GM12878 (cell line): Measurements from ENCODE around the gene SAXO1. TPM values are rescaled to one million over a fixed set of nuclear protein-coding genes. Genes with fewer than 3 reads are reported as not detected.

ENCODE experiments used
- ATAC-seq: fragments of 200-7000 bp; cut with Tn5 transposase; 3 replicates; pipeline ENCODE4 v1.9.1; 2020; ENCODE audit warnings: mild to moderate bottlenecking, moderate library complexity
- BruUV-seq: library from RNA; stranded (reverse); fragments of 400-500 nt; replicated peaks from 2 replicates; lab custom pipeline; 2021; lab: Mats Ljungman, UMichigan
- CTCF ChIA-PET: fragments of 300-600 bp; sonication (Branson Sonifier 250); formaldehyde crosslinking; extraction: SDS; loops from one replicate; lab custom pipeline; 2021; ENCODE audit warnings: inconsistent platforms; lab: Yijun Ruan, JAX
- POLR2A ChIA-PET: fragments of 350-600 bp; formaldehyde crosslinking; extraction: SDS; loops from one replicate; lab custom pipeline; 2021; ENCODE audit warnings: inconsistent platforms; lab: Charles Lee
- RAD21 ChIA-PET: fragments of 300-600 bp; sonication (Branson Sonifier 250); formaldehyde crosslinking; loops from one replicate; lab custom pipeline; 2023; ENCODE audit warnings: antibody characterized with exemption; ENCODE audit not compliant: unreplicated experiment; lab: Charles Lee
- SMC1A ChIA-PET: fragments of 300-600 bp; sonication (Branson Sonifier 250); formaldehyde crosslinking; loops from one replicate; lab custom pipeline; 2023; ENCODE audit not compliant: unreplicated experiment, uncharacterized antibody; lab: Charles Lee
- DNase-seq: peaks from one replicate; pipeline ENCODE4 v3.0.0-alpha.2; 2011; ENCODE audit warnings: low read depth, low spot score
- FAIRE-seq: peaks from 3 replicates; lab custom pipeline; 2011; peaks lifted over from hg19 to GRCh38; lab: Jason Lieb, UNC
- H2AFZ ChIP-seq: 2 replicates; pipeline ENCODE4 v1.6.0; 2011; ENCODE audit warnings: low read depth, low read length, control low read depth; ENCODE audit not compliant: control insufficient read depth
- H3K27ac ChIP-seq: 2 replicates; pipeline ENCODE4 v1.5.1; 2011; ENCODE audit warnings: control low read depth; ENCODE audit not compliant: control insufficient read depth, insufficient read depth
- H3K27me3 ChIP-seq, 2 experiments: replicated peaks in 1 of 2; 2 replicates each; pipeline versions ENCODE4 v1.6.0 to v1.6.1; 2011; ENCODE audit warnings: low read length in 1 of 2; ENCODE audit not compliant: control insufficient read depth in 2 of 2, insufficient read depth in 2 of 2
- H3K36me3 ChIP-seq, 2 experiments: 2 replicates each; pipeline ENCODE4 v1.5.1; 2011; ENCODE audit warnings: low read length in 1 of 2; ENCODE audit not compliant: control insufficient read depth in 2 of 2, insufficient read depth in 2 of 2
- H3K4me1 ChIP-seq: 2 replicates; pipeline ENCODE4 v1.6.1; 2011; ENCODE audit warnings: mild to moderate bottlenecking, low read length, moderate library complexity, mixed read lengths; ENCODE audit not compliant: control insufficient read depth, insufficient read depth
- H3K4me2 ChIP-seq: 2 replicates; pipeline ENCODE4 v1.6.0; 2011; ENCODE audit warnings: control low read depth; ENCODE audit not compliant: control insufficient read depth, insufficient read depth
- H3K4me3 ChIP-seq: fragments of 200-600 bp; sonication (generic); 2 replicates; pipeline ENCODE4 v1.5.1; 2016
- H3K79me2 ChIP-seq: 2 replicates; pipeline ENCODE4 v1.6.0; 2011; ENCODE audit warnings: low read length; ENCODE audit not compliant: control insufficient read depth, insufficient read depth
- H3K9ac ChIP-seq: 2 replicates; pipeline ENCODE4 v1.8.0; 2011; ENCODE audit warnings: low read length, control low read depth, mixed read lengths; ENCODE audit not compliant: control insufficient read depth, insufficient read depth
- H3K9me3 ChIP-seq: replicated peaks from 3 replicates; pipeline ENCODE4 v1.5.1; 2011; ENCODE audit warnings: mild to moderate bottlenecking, low read length; ENCODE audit not compliant: control insufficient read depth, insufficient read depth
- H4K20me1 ChIP-seq: 2 replicates; pipeline ENCODE4 v1.6.0; 2011; ENCODE audit not compliant: control insufficient read depth, insufficient read depth
- BACH1 ChIP-seq: fragments of 450-650 bp; IDR thresholded peaks from 2 replicates; pipeline ENCODE4 v1.6.1; 2017; ENCODE audit warnings: mild to moderate bottlenecking, borderline replicate concordance
- BHLHE40 ChIP-seq, 2 experiments: fragments of 450-650 bp in 1 of 2; IDR thresholded peaks; 2 replicates each; pipeline ENCODE4 v1.6.1; 2011 to 2017; ENCODE audit warnings: low read depth in 2 of 2, borderline replicate concordance in 1 of 2, improper control_type of control experiment in 1 of 2, low read length in 1 of 2, mild to moderate bottlenecking in 1 of 2
- CREM ChIP-seq: IDR thresholded peaks from 2 replicates; pipeline ENCODE4 v1.6.1; 2014; ENCODE audit warnings: antibody characterized with exemption, low read depth
- DPF2 ChIP-seq: fragments of 450-650 bp; IDR thresholded peaks from 2 replicates; pipeline ENCODE4 v1.6.1; 2017; ENCODE audit warnings: mild to moderate bottlenecking
- IKZF1 ChIP-seq: fragments of 450-650 bp; conservative IDR thresholded peaks from 2 replicates; pipeline ENCODE4 v1.6.1; 2017; ENCODE audit warnings: antibody characterized with exemption, mild to moderate bottlenecking
- JUNB ChIP-seq: IDR thresholded peaks from 2 replicates; pipeline ENCODE4 v1.6.1; 2016; ENCODE audit warnings: antibody characterized with exemption, mild to moderate bottlenecking
- NR2C1 ChIP-seq: fragments of 450-650 bp; IDR thresholded peaks from 2 replicates; pipeline ENCODE4 v1.6.1; 2017; ENCODE audit warnings: antibody characterized with exemption, mild to moderate bottlenecking, moderate library complexity
- NR2C2 ChIP-seq: IDR thresholded peaks from 2 replicates; pipeline ENCODE4 v1.6.1; 2011; ENCODE audit warnings: borderline replicate concordance, low read depth; ENCODE audit not compliant: control insufficient read depth, insufficient read length
- NR2F1 ChIP-seq: fragments of 450-650 bp; conservative IDR thresholded peaks from 2 replicates; pipeline ENCODE4 v1.6.1; 2017; ENCODE audit warnings: mild to moderate bottlenecking
- POLR2AphosphoS5 ChIP-seq: IDR thresholded peaks from 2 replicates; pipeline ENCODE4 v1.6.1; 2011; ENCODE audit warnings: mild to moderate bottlenecking, low read length, inconsistent platforms
- SREBF1 ChIP-seq: IDR thresholded peaks from 2 replicates; pipeline ENCODE4 v1.6.1; 2012; ENCODE audit warnings: mild to moderate bottlenecking, low read length
- SREBF2 ChIP-seq: IDR thresholded peaks from 2 replicates; pipeline ENCODE4 v1.6.1; 2012; ENCODE audit warnings: mild to moderate bottlenecking, low read length
- STAT1 ChIP-seq: fragments of 450-650 bp; conservative IDR thresholded peaks from 2 replicates; pipeline ENCODE4 v1.6.1; 2014; ENCODE audit warnings: antibody characterized with exemption, mild to moderate bottlenecking
- TBL1XR1 ChIP-seq: IDR thresholded peaks from 2 replicates; pipeline ENCODE4 v1.6.1; 2012; ENCODE audit warnings: low read depth, low read length, improper control_type of control experiment
- ZNF622 ChIP-seq: fragments of 450-650 bp; IDR thresholded peaks from 2 replicates; pipeline ENCODE4 v1.6.1; 2017; ENCODE audit warnings: mild to moderate bottlenecking, inconsistent platforms
- WGBS: methylation state at CpG from one replicate; pipeline ENCODE4 v1.1.6; 2016; ENCODE audit warnings: low lambda C conversion rate; ENCODE audit not compliant: insufficient replicate concordance, insufficient coverage; ENCODE audit errors: missing lambda C conversion rate; 5-methylcytosine and 5-hydroxymethylcytosine counted together
- in situ Hi-C: fragments of 300-500 bp; cut with MboI; formaldehyde crosslinking; loops from 9 replicates; pipeline ENCODE4 v1.14.3; 2018; ENCODE audit warnings: mixed read lengths
- intact Hi-C: fragments of 100-400 bp; cut with micrococcal nuclease; formaldehyde crosslinking; loops from one replicate; pipeline ENCODE4 v1.14.2; 2022; ENCODE audit not compliant: unreplicated experiment
- polyA plus RNA-seq, 11 experiments: library from polyadenylated mRNA; depleted of rRNA in 4 of 11; unstranded in 6 of 11; stranded (reverse) in 5 of 11; fragments of >200 nt; fragmentation: Nextera tagmentation in 4 of 11; fragmentation: Illumina TruSeq in 1 of 11; extraction: Ambion mirVana in 4 of 11; extraction: Trizol in 1 of 11; gene quantifications; 1 replicate in 1 of 11; 2 replicates in 10 of 11; pipeline versions ENCODE4 v1.2.1 to v1.2.3, GENCODE V29; 2011 to 2016; ENCODE audit warnings: inconsistent platforms in 2 of 11, missing spikeins in 2 of 11, low read depth in 1 of 11
- total RNA-seq, 4 experiments: library from RNA; depleted of rRNA in 3 of 4; stranded (reverse); fragments of >200 nt in 3 of 4; fragmentation: Illumina TruSeq in 1 of 4; extraction: Trizol in 1 of 4; gene quantifications; 2 replicates each; pipeline versions ENCODE4 v1.2.1 to v1.2.3, GENCODE V29; 2013 to 2021
- TF ChIP-seq, protein P1 (sequence below): fragments of 450-650 bp; IDR thresholded peaks from 2 replicates; pipeline ENCODE4 v1.6.1; 2017; ENCODE audit warnings: low read depth, mild to moderate bottlenecking, moderate library complexity
- TF ChIP-seq, protein P2 (sequence below): IDR thresholded peaks from 2 replicates; pipeline ENCODE4 v1.6.1; 2012; ENCODE audit warnings: improper control_type of control experiment, low read depth, low read length; ENCODE audit not compliant: insufficient replicate concordance

Gene SAXO1
- total and polyA plus RNA-seq, 10 of the 15 experiments (the other 5 are each of a cell fraction or from before 2014, with no cell fraction given): under 0.01 to 0.01 TPM; not detected in 8

DNA sequence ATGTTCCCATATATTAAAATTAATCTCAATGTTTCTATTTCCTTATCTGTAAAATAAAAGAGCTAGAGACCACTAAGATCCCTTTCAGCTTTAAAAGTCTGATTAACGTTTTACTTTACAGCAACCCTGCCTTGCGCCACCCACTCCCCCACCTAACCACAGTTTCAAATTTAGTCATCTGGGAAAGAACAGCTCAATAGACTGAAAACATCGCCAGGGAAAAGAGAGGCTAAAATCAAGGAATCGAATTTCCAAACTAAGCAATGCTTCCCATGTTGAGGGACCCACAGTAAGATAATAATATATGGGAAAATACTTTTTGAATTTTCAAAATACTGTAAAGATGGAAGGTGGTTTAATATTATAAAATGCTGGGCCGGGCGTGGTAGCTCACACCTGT is 6.6 kb downstream of the SAXO1 start (continued):
- TF ChIP-seq, protein P1, sequence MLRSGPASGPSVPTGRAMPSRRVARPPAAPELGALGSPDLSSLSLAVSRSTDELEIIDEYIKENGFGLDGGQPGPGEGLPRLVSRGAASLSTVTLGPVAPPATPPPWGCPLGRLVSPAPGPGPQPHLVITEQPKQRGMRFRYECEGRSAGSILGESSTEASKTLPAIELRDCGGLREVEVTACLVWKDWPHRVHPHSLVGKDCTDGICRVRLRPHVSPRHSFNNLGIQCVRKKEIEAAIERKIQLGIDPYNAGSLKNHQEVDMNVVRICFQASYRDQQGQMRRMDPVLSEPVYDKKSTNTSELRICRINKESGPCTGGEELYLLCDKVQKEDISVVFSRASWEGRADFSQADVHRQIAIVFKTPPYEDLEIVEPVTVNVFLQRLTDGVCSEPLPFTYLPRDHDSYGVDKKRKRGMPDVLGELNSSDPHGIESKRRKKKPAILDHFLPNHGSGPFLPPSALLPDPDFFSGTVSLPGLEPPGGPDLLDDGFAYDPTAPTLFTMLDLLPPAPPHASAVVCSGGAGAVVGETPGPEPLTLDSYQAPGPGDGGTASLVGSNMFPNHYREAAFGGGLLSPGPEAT: peak; percentile 63; the same call in 1 of the 2 replicates
- peak; percentile 59 for TF ChIP-seq NR2F1
- peak; percentile 36; the same call in 1 of the 2 replicates for TF ChIP-seq DPF2
- peak; percentile 69 for TF ChIP-seq JUNB
- no peak for TF ChIP-seq POLR2AphosphoS5
- TF ChIP-seq CREM: no peak

DNA sequence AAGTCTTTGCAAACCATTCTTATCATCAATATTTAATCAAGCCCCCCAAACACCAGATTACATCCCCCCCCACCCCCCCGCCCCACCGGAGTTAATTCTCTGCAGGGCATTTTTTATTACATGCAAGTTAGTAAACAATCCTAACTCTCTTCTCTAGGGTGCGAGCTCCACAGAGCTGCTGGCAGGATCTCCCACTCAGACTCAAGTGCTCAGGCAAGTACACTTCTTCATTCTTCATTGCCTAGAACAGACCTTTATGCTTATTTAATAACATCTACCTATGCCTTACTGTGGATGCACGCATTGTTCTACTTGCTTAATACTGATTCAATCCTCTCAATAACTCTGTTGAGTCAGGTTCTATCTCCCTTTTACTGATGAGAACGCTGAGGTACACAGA is 9.9 kb downstream of the SAXO1 start:
- intact Hi-C loops: loop anchor here (10.0 kb wide), 2 partner anchors 198 to 228 kb away; no protein-coding TSS in a partner anchor
- no peak for TF ChIP-seq ZNF622
- no peak for TF ChIP-seq NR2C2
- TF ChIP-seq BHLHE40 (IDR thresholded peaks at IDR 0.05; ENCODE audit: borderline replicate concordance in 1 of 2, low read depth in 2 of 2, low read length in 1 of 2): no peak
- TF ChIP-seq TBL1XR1: no peak
- no peak for TF ChIP-seq SREBF1
- no peak for TF ChIP-seq BACH1
- TF ChIP-seq SREBF2: no peak
- no peak for TF ChIP-seq CREM
- TF ChIP-seq NR2C1: no peak
- TF ChIP-seq, protein P2, sequence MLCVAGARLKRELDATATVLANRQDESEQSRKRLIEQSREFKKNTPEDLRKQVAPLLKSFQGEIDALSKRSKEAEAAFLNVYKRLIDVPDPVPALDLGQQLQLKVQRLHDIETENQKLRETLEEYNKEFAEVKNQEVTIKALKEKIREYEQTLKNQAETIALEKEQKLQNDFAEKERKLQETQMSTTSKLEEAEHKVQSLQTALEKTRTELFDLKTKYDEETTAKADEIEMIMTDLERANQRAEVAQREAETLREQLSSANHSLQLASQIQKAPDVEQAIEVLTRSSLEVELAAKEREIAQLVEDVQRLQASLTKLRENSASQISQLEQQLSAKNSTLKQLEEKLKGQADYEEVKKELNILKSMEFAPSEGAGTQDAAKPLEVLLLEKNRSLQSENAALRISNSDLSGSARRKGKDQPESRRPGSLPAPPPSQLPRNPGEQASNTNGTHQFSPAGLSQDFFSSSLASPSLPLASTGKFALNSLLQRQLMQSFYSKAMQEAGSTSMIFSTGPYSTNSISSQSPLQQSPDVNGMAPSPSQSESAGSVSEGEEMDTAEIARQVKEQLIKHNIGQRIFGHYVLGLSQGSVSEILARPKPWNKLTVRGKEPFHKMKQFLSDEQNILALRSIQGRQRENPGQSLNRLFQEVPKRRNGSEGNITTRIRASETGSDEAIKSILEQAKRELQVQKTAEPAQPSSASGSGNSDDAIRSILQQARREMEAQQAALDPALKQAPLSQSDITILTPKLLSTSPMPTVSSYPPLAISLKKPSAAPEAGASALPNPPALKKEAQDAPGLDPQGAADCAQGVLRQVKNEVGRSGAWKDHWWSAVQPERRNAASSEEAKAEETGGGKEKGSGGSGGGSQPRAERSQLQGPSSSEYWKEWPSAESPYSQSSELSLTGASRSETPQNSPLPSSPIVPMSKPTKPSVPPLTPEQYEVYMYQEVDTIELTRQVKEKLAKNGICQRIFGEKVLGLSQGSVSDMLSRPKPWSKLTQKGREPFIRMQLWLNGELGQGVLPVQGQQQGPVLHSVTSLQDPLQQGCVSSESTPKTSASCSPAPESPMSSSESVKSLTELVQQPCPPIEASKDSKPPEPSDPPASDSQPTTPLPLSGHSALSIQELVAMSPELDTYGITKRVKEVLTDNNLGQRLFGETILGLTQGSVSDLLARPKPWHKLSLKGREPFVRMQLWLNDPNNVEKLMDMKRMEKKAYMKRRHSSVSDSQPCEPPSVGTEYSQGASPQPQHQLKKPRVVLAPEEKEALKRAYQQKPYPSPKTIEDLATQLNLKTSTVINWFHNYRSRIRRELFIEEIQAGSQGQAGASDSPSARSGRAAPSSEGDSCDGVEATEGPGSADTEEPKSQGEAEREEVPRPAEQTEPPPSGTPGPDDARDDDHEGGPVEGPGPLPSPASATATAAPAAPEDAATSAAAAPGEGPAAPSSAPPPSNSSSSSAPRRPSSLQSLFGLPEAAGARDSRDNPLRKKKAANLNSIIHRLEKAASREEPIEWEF: no peak
- TF ChIP-seq IKZF1: no peak
- TF ChIP-seq STAT1: no peak

More for the DNA sequence above, 9.9 kb downstream of the SAXO1 start:
- Histone ChIP-seq H3K4me2 (no peak overlapping the region), H4K20me1 (no peaks in the 10 kb centered on the region), H3K79me2 (no peaks in the 10 kb centered on the region), H3K27ac (no peak overlapping the region), H2AFZ (no peak overlapping the region), H3K9me3 (peaks cover 4% of the 10 kb centered on the region; the same call in 1 of the 3 replicates), H3K4me1 (peaks cover 3% of the 10 kb centered on the region; the same call in 1 of the 2 replicates), H3K36me3 (no peaks in the 10 kb centered on the region), H3K27me3 (no peaks in the 10 kb centered on the region; a peak in 1 of 4 replicates), H3K9ac (no peak overlapping the region), H3K4me3 (no peak overlapping the region)
- POLR2A ChIA-PET: interaction anchor here (0.7 kb wide), 1 partner anchor 26 kb away, joined by 3 read pairs; the partner anchor contains the start of gene RRAGA
- SMC1A ChIA-PET: interaction anchor here (1.8 kb wide), 1 partner anchor 28 kb away, joined by 4 read pairs; no protein-coding TSS in a partner anchor
- FAIRE-seq: no peak
- RAD21 ChIA-PET: no interaction called here
- CTCF ChIA-PET: interaction anchor here (0.8 kb wide), 1 partner anchor 9 kb away, joined by 3 read pairs; no protein-coding TSS in a partner anchor
- in situ Hi-C loops: no loop called here
- ATAC-seq: no peak
- no peak for DNase-seq
- BruUV-seq: no TSS peak
- WGBS: 22% methylated on average over 3 of the region's 5 CpGs
